Measurements from ENCODE around the gene TSPEAR. TPM values are rescaled to one million over a fixed set of nuclear protein-coding genes. Genes with fewer than 3 reads are reported as not detected.

Gene TSPEAR
- total RNA-seq, 1 donor from 2014 or later: not detected

Other genes with a start within 250 kb of the TSPEAR start
- not detected in 2 replicates for gene KRTAP10-1, start 171.4 kb downstream of the TSPEAR start, total RNA-seq
- gene KRTAP10-2, start 160.1 kb downstream of the TSPEAR start, total RNA-seq: not detected in 2 replicates
- gene KRTAP10-3, start 152.8 kb downstream of the TSPEAR start, total RNA-seq: not detected in 2 replicates
- not detected in 2 replicates for gene KRTAP10-4, start 137.8 kb downstream of the TSPEAR start, total RNA-seq
- gene KRTAP10-5, start 131.0 kb downstream of the TSPEAR start, total RNA-seq: not detected in 2 replicates
- gene KRTAP10-6, start 119.1 kb downstream of the TSPEAR start, total RNA-seq: not detected in 2 replicates
- not detected in 2 replicates for gene KRTAP10-7, start 111.0 kb downstream of the TSPEAR start, total RNA-seq
- not detected in 2 replicates for gene KRTAP10-8, start 99.5 kb downstream of the TSPEAR start, total RNA-seq
- gene KRTAP10-9, start 84.5 kb downstream of the TSPEAR start, total RNA-seq: not detected in 2 replicates
- gene KRTAP10-10, start 74.2 kb downstream of the TSPEAR start, total RNA-seq: not detected in 2 replicates
- gene KRTAP10-11, start 65.2 kb downstream of the TSPEAR start, total RNA-seq: not detected in 2 replicates
- gene KRTAP12-4, start 56.9 kb downstream of the TSPEAR start, total RNA-seq: not detected in 2 replicates
- not detected in 2 replicates for gene KRTAP12-3, start 53.6 kb downstream of the TSPEAR start, total RNA-seq
- gene KRTAP12-2, start 44.6 kb downstream of the TSPEAR start, total RNA-seq: not detected in 2 replicates
- not detected in 2 replicates for gene KRTAP12-1, start 29.4 kb downstream of the TSPEAR start, total RNA-seq
- not detected in 2 replicates for gene KRTAP10-12, start 14.4 kb downstream of the TSPEAR start, total RNA-seq
- 137 and 151 TPM in 2 replicates for gene UBE2G2, start 90.2 kb upstream of the TSPEAR start, total RNA-seq
- 86.9 and 88.6 TPM in 2 replicates for gene SUMO3, start 106.5 kb upstream of the TSPEAR start, total RNA-seq
- 46.7 and 48.7 TPM in 2 replicates for gene PTTG1IP, start 162.1 kb upstream of the TSPEAR start, total RNA-seq
- gene ITGB2, start 209.3 kb upstream of the TSPEAR start, total RNA-seq: 292 and 294 TPM in 2 replicates
- 83.4 and 84.7 TPM in 2 replicates for gene SLX9, start 228.5 kb upstream of the TSPEAR start, total RNA-seq